ENCODE data around the gene ADPGK. TPM values are rescaled to one million over a fixed set of nuclear protein-coding genes. Genes with fewer than 3 reads are reported as not detected.
A peak's percentile ranks its signal among the peaks of the same experiment; 100 is the strongest.

Gene ADPGK
- total RNA-seq, 1 experiment from 2014 or later: 52.9 TPM

GRCh38 chr15:72783004-72783639 lies 436 bp downstream of the ADPGK start:
- DNase-seq (peak; percentile 12), ATAC-seq (peak; percentile 55)
- Histone ChIP-seq H3K27me3 (ENCODE audit: low read length) (peaks cover under 1% of the 10 kb centered on the region; the same call in 1 of the 2 replicates), H3K4me2 (ENCODE audit: low read length) (peak overlapping the region; percentile 94), H3K9me3 (ENCODE audit: low read length) (no peaks in the 10 kb centered on the region), H3K9me2 (replicated peaks; ENCODE audit: low read length) (no peaks in the 10 kb centered on the region), H3K27ac (ENCODE audit: low read length) (peak overlapping the region; percentile 12; the same call in 1 of the 2 replicates), H2AFZ (ENCODE audit: low read length) (peak overlapping the region; percentile 99), H3K9ac (ENCODE audit: low read length) (peak overlapping the region; percentile 95), H3K36me3 (ENCODE audit: low read depth, low read length) (peaks cover 7% of the 10 kb centered on the region; the same call in 1 of the 2 replicates), H4K20me1 (ENCODE audit: low read length) (no peaks in the 10 kb centered on the region), H3K4me1 (ENCODE audit: insufficient read depth, low read length) (peaks cover 6% of the 10 kb centered on the region), H3F3A (ENCODE audit: low read length, unreplicated experiment) (no peaks in the 10 kb centered on the region), H3K79me2 (ENCODE audit: low read length) (peaks cover 52% of the 10 kb centered on the region), H3K4me3 (ENCODE audit: low read length) (peak overlapping the region; percentile 97)
- POLR2A ChIA-PET (ENCODE audit: unreplicated experiment): no interaction called here
- CTCF ChIA-PET: no interaction called here
- no peak for TF ChIP-seq CTCF (conservative IDR thresholded peaks at IDR 0.05; ENCODE audit: low read depth, low read length)
- TF ChIP-seq EZH2 (IDR thresholded peaks at IDR 0.05; ENCODE audit: low read length, unreplicated experiment): no peak
- no peak for TF ChIP-seq EZH2phosphoT487 (IDR thresholded peaks at IDR 0.05; ENCODE audit: borderline replicate concordance, low read length)
- no TSS peak for BruUV-seq (replicated peaks)
- intact Hi-C loops (cut with micrococcal nuclease): no loop called here

GRCh38 chr15:72782274-72783003 lies 1.1 kb downstream of the ADPGK start:
- ATAC-seq (no peak), DNase-seq (no peak)
- Histone ChIP-seq H4K20me1 (ENCODE audit: low read length) (no peaks in the 10 kb centered on the region), H3F3A (ENCODE audit: low read length, unreplicated experiment) (no peaks in the 10 kb centered on the region), H3K79me2 (ENCODE audit: low read length) (peaks cover 58% of the 10 kb centered on the region), H3K27me3 (ENCODE audit: low read length) (no peaks in the 10 kb centered on the region), H3K4me2 (ENCODE audit: low read length) (peak overlapping the region; percentile 94), H3K9ac (ENCODE audit: low read length) (peak overlapping the region; percentile 95), H2AFZ (ENCODE audit: low read length) (peak overlapping the region; percentile 99), H3K27ac (ENCODE audit: low read length) (no peak overlapping the region), H3K9me2 (replicated peaks; ENCODE audit: low read length) (no peaks in the 10 kb centered on the region), H3K4me1 (ENCODE audit: insufficient read depth, low read length) (peaks cover 6% of the 10 kb centered on the region), H3K4me3 (ENCODE audit: low read length) (peak overlapping the region; percentile 97), H3K36me3 (ENCODE audit: low read depth, low read length) (peaks cover 7% of the 10 kb centered on the region; the same call in 1 of the 2 replicates), H3K9me3 (ENCODE audit: low read length) (no peaks in the 10 kb centered on the region)
- no peak for TF ChIP-seq EZH2 (IDR thresholded peaks at IDR 0.05; ENCODE audit: low read length, unreplicated experiment)
- no peak for TF ChIP-seq EZH2phosphoT487 (IDR thresholded peaks at IDR 0.05; ENCODE audit: borderline replicate concordance, low read length)
- TF ChIP-seq CTCF (conservative IDR thresholded peaks at IDR 0.05; ENCODE audit: low read depth, low read length): no peak
- intact Hi-C loops (cut with micrococcal nuclease): no loop called here
- BruUV-seq (replicated peaks): TSS peak; percentile 50
- ChIA-PET CTCF (no interaction called here), POLR2A (ENCODE audit: unreplicated experiment) (no interaction called here)

GRCh38 chr15:72781631-72782030 lies 1.9 kb downstream of the ADPGK start:
- POLR2A ChIA-PET (ENCODE audit: unreplicated experiment): no interaction called here
- peaks cover 7% of the 10 kb centered on the region; the same call in 1 of the 2 replicates for H3K36me3 ChIP-seq (ENCODE audit: low read depth, low read length)
- H3K9me3 ChIP-seq (ENCODE audit: low read length): no peaks in the 10 kb centered on the region

More at GRCh38 chr15:72781631-72782030, 1.9 kb downstream of the ADPGK start:
- DNase-seq: no peak
- no peak overlapping the region for H3K27ac ChIP-seq (ENCODE audit: low read length)
- CTCF ChIA-PET: no interaction called here
- no peaks in the 10 kb centered on the region for H3K9me2 ChIP-seq (replicated peaks; ENCODE audit: low read length)
- TF ChIP-seq EZH2 (IDR thresholded peaks at IDR 0.05; ENCODE audit: low read length, unreplicated experiment): no peak
- no peak for TF ChIP-seq CTCF (conservative IDR thresholded peaks at IDR 0.05; ENCODE audit: low read depth, low read length)
- no peak for TF ChIP-seq EZH2phosphoT487 (IDR thresholded peaks at IDR 0.05; ENCODE audit: borderline replicate concordance, low read length)
- no peak overlapping the region for H3K9ac ChIP-seq (ENCODE audit: low read length)
- intact Hi-C loops (cut with micrococcal nuclease): no loop called here
- no peak overlapping the region for H2AFZ ChIP-seq (ENCODE audit: low read length)
- no peak for ATAC-seq
- H3K4me1 ChIP-seq (ENCODE audit: insufficient read depth, low read length): peaks cover 6% of the 10 kb centered on the region
- peaks cover 65% of the 10 kb centered on the region for H3K79me2 ChIP-seq (ENCODE audit: low read length)
- H3F3A ChIP-seq (ENCODE audit: low read length, unreplicated experiment): no peaks in the 10 kb centered on the region
- H4K20me1 ChIP-seq (ENCODE audit: low read length): no peaks in the 10 kb centered on the region
- H3K4me2 ChIP-seq (ENCODE audit: low read length): peak overlapping the region; percentile 94
- H3K4me3 ChIP-seq (ENCODE audit: low read length): peak overlapping the region; percentile 97
- BruUV-seq (replicated peaks): no TSS peak
- H3K27me3 ChIP-seq (ENCODE audit: low read length): no peaks in the 10 kb centered on the region

All from PC-3 (cell line).